ENCODE measurements around the gene CDC42EP2.

Gene CDC42EP2

DNA sequence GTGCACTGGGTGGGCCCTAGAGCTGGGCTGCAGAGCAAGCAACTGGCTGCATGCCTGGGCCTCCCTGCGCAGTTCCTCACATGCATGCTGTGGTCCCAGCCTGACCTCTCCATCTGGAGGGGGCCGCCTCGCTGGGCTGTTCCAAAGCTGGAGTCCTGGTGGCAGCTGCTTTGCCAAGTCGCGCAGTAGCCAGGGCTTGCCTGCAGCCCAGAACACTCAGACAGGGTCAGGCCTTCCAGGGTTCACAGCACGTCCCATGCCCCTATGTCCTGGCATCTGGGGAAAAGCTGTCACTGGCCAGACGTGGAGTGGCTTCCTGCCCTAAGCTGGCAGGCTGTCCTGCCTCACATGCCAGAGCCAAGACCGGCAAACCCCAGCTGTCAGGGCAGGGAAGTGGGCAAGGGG is 16.5 kb upstream of the CDC42EP2 start:
- DNase-seq (ENCODE audit: low read depth in 2 of 2): no peak

DNA sequence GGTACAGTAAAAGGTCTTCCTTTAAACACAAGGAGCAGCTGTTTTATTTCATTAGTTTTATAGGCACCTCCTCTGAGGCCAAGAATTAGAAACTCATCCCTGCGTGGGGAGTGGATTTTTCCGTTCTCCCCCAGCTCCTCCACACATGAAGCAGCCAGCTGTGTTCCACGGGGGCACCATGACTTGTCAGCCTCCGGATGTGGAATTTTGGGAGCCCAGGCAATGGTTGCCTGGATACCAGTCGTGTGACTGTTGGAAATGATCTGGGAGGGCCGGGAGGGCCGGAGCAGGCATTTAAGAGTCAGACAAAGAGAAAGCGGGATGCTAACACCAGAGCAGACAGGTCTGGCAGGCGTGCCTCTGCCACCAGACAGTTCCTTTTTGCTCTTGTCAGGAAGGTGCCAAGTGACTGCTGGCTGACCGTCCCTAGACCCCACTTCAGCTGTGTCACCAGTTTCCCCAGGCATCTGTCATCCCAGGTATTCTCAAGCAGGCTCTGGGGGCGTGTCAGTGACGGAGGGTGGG is 15.9 kb upstream of the CDC42EP2 start:
- DNase-seq (ENCODE audit: low read depth in 2 of 2): no peak

DNA sequence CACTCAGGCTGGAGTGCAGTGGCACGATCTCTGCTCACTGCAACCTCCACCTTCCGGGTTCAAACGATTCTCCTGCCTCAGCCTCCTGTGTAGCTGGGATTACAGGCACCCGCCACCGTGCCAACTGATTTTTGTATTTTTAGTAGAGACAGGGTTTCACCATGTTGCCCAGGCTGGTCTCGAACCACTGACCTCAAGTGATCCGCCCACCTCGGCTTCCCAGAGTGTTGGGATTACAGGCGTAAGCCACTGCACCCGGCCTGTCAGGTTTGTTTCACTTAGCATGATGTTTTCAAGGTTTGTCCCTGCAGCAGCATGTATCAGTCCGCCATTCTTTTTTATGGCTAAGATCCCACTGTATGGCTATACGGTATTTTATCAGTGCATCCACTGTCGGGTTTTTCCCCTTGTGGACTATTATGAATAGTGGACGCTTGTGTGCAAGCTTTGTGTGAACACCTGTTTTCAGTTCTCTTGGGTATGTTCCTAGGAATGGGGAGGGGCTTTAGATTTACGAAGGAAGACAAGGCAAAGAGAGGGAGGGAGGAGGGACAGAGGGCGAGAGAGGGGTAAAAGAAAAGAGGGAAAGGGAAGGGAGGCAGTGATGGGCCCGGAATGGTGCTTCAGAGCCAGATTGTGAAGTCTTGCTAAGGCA is 13.9 kb upstream of the CDC42EP2 start:
- no peak for DNase-seq (ENCODE audit: low read depth in 2 of 2)

DNA sequence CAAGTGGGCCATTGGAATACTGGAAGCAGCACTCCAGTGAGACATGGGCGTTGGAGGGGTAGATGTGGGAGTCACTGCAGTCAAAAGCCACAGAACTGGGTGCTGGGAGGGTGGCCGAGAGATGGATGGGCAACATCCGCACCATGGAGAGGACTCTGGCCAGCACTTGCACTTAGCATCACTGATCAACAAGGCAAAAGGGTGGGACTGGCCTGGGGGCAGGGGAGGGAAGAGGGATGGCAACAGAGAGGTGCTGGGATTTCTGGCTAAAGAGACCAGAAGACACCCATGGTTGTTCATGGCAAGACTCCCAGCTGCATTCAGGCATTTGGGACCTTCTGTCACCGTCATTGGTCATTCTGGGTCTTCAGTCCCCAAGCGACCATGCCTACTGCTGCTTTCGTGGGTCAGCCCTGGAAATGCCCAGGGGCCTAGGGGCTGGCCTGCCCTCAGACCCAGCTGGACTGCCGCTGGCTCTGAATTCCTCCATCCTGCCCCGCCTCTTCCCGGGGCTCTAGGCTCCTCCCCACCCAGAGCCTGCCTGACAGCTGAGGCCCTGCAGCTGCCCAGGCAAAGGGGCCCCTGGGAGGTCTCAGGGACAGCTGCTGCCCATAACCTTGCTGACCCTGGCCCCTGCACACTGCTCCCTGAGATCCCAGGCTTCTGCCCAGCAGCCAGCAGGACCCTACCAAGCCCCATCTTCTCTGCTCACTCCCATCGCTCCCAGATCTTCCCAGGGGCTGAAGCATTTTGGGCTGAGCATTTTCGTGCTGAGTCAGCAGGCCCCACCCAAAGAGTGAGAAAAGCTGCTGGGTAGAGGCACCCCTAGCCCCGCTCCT is 13.0 kb upstream of the CDC42EP2 start:
- DNase-seq (ENCODE audit: low read depth in 2 of 2): no peak

- no peak for DNase-seq (ENCODE audit: low read depth in 2 of 2)
Measured at GRCh38 chr11:65303555-65303954, 11.1 kb upstream of the CDC42EP2 start.

- no peak for DNase-seq (ENCODE audit: low read depth in 2 of 2)
Measured at GRCh38 chr11:65304110-65304509, 10.6 kb upstream of the CDC42EP2 start.

DNA sequence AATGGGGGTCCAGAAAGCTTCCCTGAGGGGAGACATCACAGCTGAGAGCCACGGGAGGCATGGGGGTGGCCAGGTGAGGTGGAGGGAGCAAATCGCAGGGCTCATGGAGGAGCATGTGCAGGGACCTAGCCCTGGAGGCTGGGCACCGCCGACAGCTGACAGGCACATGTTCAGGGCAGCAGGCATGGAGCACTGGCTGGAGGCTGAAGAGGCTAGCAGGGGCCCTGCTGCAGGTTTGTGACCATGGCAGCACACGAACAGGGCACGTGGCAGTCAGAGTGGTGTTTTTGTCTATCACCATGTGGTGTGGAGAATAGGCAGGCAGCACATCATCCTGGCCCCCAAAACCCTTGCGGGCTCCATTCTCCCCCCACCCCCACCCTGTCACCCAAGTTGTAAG is 10.1 kb upstream of the CDC42EP2 start:
- DNase-seq (ENCODE audit: low read depth in 2 of 2): no peak

GRCh38 chr11:65305501-65306268 is 9.0 kb upstream of the CDC42EP2 start:
- no peak for DNase-seq (ENCODE audit: low read depth in 2 of 2)

- no peak for DNase-seq (ENCODE audit: low read depth in 2 of 2)
Measured at GRCh38 chr11:65307298-65308229, 7.1 kb upstream of the CDC42EP2 start.

- no peak for DNase-seq (ENCODE audit: low read depth in 2 of 2)
Measured at GRCh38 chr11:65308281-65308891, 6.3 kb upstream of the CDC42EP2 start.

- DNase-seq (ENCODE audit: low read depth in 2 of 2): no peak
Measured at GRCh38 chr11:65309006-65309405, 5.7 kb upstream of the CDC42EP2 start.

DNA sequence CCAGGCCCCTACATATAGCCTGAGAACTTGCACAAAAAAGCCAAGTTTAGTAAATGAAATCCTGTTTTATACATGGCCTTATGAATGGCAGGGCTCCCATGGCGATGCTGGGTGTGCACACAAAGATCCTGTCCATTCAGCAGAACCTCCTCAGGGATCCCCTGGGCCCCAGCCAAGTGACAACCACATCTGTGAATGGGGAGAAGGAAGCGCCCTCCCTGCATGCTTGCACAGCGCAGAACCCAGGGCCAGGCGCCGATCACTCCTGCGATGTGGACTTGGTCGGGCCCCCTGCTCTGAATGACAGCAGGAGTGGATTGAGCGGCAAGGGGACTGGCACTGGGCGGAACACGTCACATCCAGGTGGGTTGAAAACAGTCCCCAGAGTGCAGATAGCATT is 4.5 kb upstream of the CDC42EP2 start:
- DNase-seq (ENCODE audit: low read depth in 2 of 2): no peak

GRCh38 chr11:65310736-65311135 is 3.9 kb upstream of the CDC42EP2 start:
- DNase-seq (ENCODE audit: low read depth in 2 of 2): no peak

DNA sequence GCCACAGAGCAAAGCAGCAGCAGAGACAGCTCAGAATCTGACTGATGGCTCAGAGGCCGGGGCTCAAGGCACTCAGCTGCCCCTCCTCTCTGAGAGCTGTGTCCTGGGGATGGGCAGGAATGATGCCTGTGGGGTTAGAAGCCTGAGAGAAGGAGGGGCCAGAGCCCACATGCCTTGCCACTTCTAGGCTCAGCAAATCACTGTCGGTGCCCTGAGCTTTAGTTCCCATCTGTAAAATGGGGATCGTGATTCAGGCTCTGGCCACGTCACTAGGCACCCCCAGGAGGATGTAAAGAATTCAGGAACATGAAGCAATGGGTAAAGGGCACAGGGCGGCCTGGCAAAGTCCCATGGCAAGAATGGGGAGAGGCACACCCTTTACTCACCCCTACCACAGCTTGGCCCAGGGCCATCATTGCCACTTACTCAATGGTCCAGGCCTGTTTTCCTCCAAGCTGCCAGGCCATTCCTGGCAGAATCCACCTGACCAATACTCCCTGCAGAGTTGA is 3.4 kb upstream of the CDC42EP2 start:
- no peak for DNase-seq (ENCODE audit: low read depth in 2 of 2)

DNA sequence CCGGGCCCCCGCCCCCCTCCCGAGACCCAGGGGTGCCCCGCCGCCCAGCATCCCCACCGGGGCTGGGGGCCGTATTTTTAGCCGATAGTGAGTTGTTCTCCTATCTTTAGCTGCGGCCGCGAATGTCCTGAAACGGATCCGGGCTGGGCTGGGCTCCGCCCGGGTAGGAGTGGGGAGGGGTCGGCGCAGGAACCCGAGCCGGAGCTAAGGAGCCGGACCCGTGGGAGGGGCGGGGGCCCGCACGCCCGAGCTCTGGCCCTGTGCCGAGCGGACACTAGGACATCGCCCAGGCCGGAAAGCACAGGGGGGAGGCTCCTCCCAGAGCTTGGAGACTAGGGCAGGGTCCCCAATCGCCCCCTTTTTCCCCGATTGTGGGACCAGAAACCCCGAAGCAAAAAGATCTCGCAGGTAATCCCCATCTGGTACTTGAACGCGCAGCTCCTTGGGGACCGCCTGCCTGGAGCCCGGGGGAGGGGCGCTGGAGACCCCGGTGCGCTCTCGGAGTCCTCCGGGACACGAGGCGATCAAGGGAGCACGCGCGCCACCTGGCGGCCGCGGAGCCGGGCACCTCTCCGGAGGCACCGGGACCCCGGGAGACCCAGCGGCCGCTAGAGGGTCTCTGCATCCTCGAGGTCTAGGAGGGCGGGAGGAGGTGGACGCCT is 669 bp downstream of the CDC42EP2 start:
- peak; percentile 48 to 82 for DNase-seq (ENCODE audit: low read depth in 2 of 2)

- no peak for DNase-seq (ENCODE audit: low read depth in 2 of 2)
Measured at GRCh38 chr11:65315866-65316226, 1.2 kb downstream of the CDC42EP2 start.

- DNase-seq (ENCODE audit: low read depth in 2 of 2): no peak
Measured at GRCh38 chr11:65316227-65317024, 1.8 kb downstream of the CDC42EP2 start.

DNA sequence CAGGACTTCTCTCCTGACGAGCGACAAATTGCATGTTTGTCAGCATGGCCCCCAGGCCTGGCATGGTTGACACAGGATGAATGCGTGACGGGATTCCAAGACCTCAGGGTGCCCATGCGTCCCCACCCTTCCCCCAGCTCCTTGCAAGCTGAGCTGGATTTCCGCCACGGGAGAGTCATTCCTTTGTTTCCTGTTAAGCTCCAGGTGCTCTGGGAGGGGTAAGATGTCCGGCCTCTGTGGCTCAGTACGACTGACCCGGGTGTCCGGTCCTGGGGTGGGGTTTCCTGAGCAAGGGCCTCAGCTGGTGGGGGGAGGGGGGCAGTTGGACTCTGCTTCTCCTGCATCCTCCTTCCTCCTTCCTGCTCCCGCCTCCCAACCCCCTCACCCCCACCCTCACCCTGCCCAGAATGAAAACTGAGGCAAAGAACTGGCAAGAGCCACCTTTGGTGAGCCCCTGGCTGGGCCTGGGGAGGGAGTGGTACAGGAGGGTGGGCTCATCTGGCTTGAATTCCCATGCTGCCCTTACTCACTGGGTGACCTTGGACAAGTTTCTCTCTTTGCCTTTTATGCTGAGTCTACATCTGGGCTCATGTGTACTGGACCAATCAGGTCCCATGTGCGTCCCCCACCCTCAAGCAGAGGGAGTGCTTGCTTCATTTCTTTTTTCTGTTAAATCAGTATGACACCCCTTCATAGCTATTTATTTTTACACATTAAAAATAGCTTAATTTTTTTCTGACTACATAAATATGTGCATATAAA is 2.5 kb downstream of the CDC42EP2 start:
- no peak for DNase-seq (ENCODE audit: low read depth in 2 of 2)

Measured in stimulated activated CD4-positive, alpha-beta T cell treated with anti-CD3 and anti-CD28 coated beads, Interleukin-1b, Interleukin-23, amount 100 ng/mL, for 1 hour (primary cell).